A549 (cell line): ENCODE data around the gene DNAJC15. TPM values are rescaled to one million over a fixed set of nuclear protein-coding genes. Genes with fewer than 3 reads are reported as not detected.

Source experiments
- ATAC-seq, 2 experiments: fragments of 200-7000 bp in 1 of 2; fragments of >200 bp in 1 of 2; cut with Nextera tagmentation in 1 of 2; cut with Tn5 transposase in 1 of 2; 3 replicates each; pipeline versions ENCODE4 v1.8.0 to v1.9.1; 2018 to 2020; ENCODE audit warnings: mild to moderate bottlenecking in 1 of 2, moderate library complexity in 1 of 2
- CTCF ChIA-PET: fragments of 300-600 bp; sonication (Branson Sonifier 250); formaldehyde crosslinking; extraction: SDS; loops from one replicate; lab custom pipeline; 2021; ENCODE audit warnings: antibody characterized with exemption, inconsistent platforms; lab: Yijun Ruan, JAX
- POLR2A ChIA-PET: fragments of 350-600 bp; formaldehyde crosslinking; extraction: SDS; loops from one replicate; lab custom pipeline; 2021; ENCODE audit warnings: antibody characterized with exemption, inconsistent platforms; lab: Yijun Ruan, JAX
- DNase-seq, 2 experiments: peaks; one replicate each; pipeline versions ENCODE4 v3.0.0 to v3.0.0-alpha.2; 2011 to 2016; ENCODE audit warnings: low read depth in 1 of 2, low spot score in 1 of 2
- FAIRE-seq: peaks from 2 replicates; lab custom pipeline; 2011; peaks lifted over from hg19 to GRCh38; lab: Jason Lieb, UNC
- H3K27ac ChIP-seq, 2 experiments: fragments of >200 bp; sonication (Bioruptor Twin); formaldehyde crosslinking; 3 replicates each; pipeline ENCODE4 v1.5.1; 2016 to 2017
- H3K4me1 ChIP-seq: fragments of >200 bp; sonication (Bioruptor Twin); formaldehyde crosslinking; 3 replicates; pipeline ENCODE4 v1.6.1; 2016
- H3K4me2 ChIP-seq: fragments of >200 bp; sonication (Bioruptor Twin); formaldehyde crosslinking; 3 replicates; pipeline ENCODE4 v1.6.1; 2016
- H3K4me3 ChIP-seq: fragments of >200 bp; sonication (Bioruptor Twin); formaldehyde crosslinking; 3 replicates; pipeline ENCODE4 v1.5.1; 2016
- H3K9me3 ChIP-seq: fragments of >200 bp; sonication (Bioruptor Twin); formaldehyde crosslinking; 3 replicates; pipeline ENCODE4 v1.6.1; 2016
- ATOH8 ChIP-seq: fragments of 250-450 bp; sonication (Bioruptor Pico); IDR thresholded peaks from 2 replicates; pipeline ENCODE4 v1.5.0; 2020; ENCODE audit warnings: low read depth, mild to moderate bottlenecking, moderate library complexity
- CBX2 ChIP-seq: fragments of 200-600 bp; sonication (generic); IDR thresholded peaks from 2 replicates; pipeline ENCODE4 v1.6.1; 2016; ENCODE audit warnings: low read depth, mild to moderate bottlenecking, borderline replicate concordance
- EHF ChIP-seq: fragments of 250-450 bp; sonication (Bioruptor Pico); IDR thresholded peaks from 2 replicates; pipeline ENCODE4 v1.5.0; 2020; ENCODE audit warnings: mild to moderate bottlenecking
- FOXS1 ChIP-seq: fragments of 250-450 bp; sonication (Bioruptor Pico); IDR thresholded peaks from 2 replicates; pipeline ENCODE4 v1.5.0; 2020; ENCODE audit warnings: mild to moderate bottlenecking, moderate library complexity
- HDAC2 ChIP-seq: fragments of 200-600 bp; sonication (generic); IDR thresholded peaks from 2 replicates; pipeline ENCODE4 v1.6.1; 2016
- HOXB13 ChIP-seq: fragments of 250-450 bp; sonication (Bioruptor Pico); IDR thresholded peaks from 2 replicates; pipeline ENCODE4 v1.5.0; 2020; ENCODE audit warnings: low read depth, mild to moderate bottlenecking, moderate library complexity
- MAFK ChIP-seq: fragments of 450-650 bp; IDR thresholded peaks from 2 replicates; pipeline ENCODE4 v1.6.1; 2014; ENCODE audit not compliant: partially characterized antibody
- NFE2L2 ChIP-seq: fragments of 150-350 bp; conservative IDR thresholded peaks from 2 replicates; pipeline ENCODE4 v1.6.1; 2014; ENCODE audit warnings: low read length
- NPAS2 ChIP-seq: fragments of 250-450 bp; sonication (Bioruptor Pico); IDR thresholded peaks from 2 replicates; pipeline ENCODE4 v1.8.0; 2022; ENCODE audit warnings: mild to moderate bottlenecking, moderate library complexity, borderline replicate concordance
- PBX3 ChIP-seq: IDR thresholded peaks from 2 replicates; pipeline ENCODE4 v1.6.1; 2012
- PHF8 ChIP-seq: fragments of 200-600 bp; sonication (generic); IDR thresholded peaks from 2 replicates; pipeline ENCODE4 v1.6.1; 2016; ENCODE audit warnings: low read depth, mild to moderate bottlenecking, antibody characterized with exemption, moderate library complexity, borderline replicate concordance
- RAD21 ChIP-seq, 2 experiments: fragments of >200 bp in 1 of 2; sonication (Bioruptor Twin) in 1 of 2; formaldehyde crosslinking in 1 of 2; IDR thresholded peaks in 1 of 2; conservative IDR thresholded peaks in 1 of 2; 2 replicates in 1 of 2; 3 replicates in 1 of 2; pipeline ENCODE4 v1.6.1; 2012 to 2018; ENCODE audit warnings: inconsistent platforms in 1 of 2
- RARB ChIP-seq: fragments of 250-450 bp; sonication (Bioruptor Pico); IDR thresholded peaks from 2 replicates; pipeline ENCODE4 v1.8.0; 2021; ENCODE audit warnings: mild to moderate bottlenecking, moderate library complexity
- REST ChIP-seq: fragments of 200-600 bp; sonication (generic); IDR thresholded peaks from 2 replicates; pipeline ENCODE4 v1.6.1; 2016; ENCODE audit warnings: antibody characterized with exemption, mild to moderate bottlenecking, moderate library complexity
- RFX5 ChIP-seq: fragments of 450-650 bp; IDR thresholded peaks from 2 replicates; pipeline ENCODE4 v1.7.1; 2014; ENCODE audit warnings: antibody characterized with exemption, mild to moderate bottlenecking, moderate library complexity
- ZC3H11A ChIP-seq: fragments of 450-650 bp; IDR thresholded peaks from 2 replicates; pipeline ENCODE4 v1.6.1; 2014; ENCODE audit warnings: antibody characterized with exemption, mild to moderate bottlenecking
- ZSCAN20 ChIP-seq: fragments of 250-450 bp; sonication (Bioruptor Pico); IDR thresholded peaks from 2 replicates; pipeline ENCODE4 v1.8.0; 2022; ENCODE audit warnings: mild to moderate bottlenecking, moderate library complexity
- WGBS: methylation state at CpG from one replicate; pipeline ENCODE4 v1.1.6; 2017; ENCODE audit errors: missing lambda C conversion rate; 5-methylcytosine and 5-hydroxymethylcytosine counted together
- polyA plus RNA-seq, 4 experiments: library from polyadenylated mRNA; depleted of rRNA in 3 of 4; stranded (reverse); fragments of >200 nt; fragmentation: RNase III in 1 of 4; extraction: RNeasy Plus Mini Kit Qiagen cat#74134 plus additional on column Dnase treatment in 1 of 4; gene quantifications; 2 replicates in 3 of 4; 3 replicates in 1 of 4; pipeline ENCODE4 v1.2.3, GENCODE V29; 2011 to 2017
- TF ChIP-seq, protein P1 (sequence below): IDR thresholded peaks from 2 replicates; pipeline ENCODE4 v1.6.1; 2012

DNAJC15 gene
- polyA plus RNA-seq, 2 of the 4 experiments (the other 2 are of a cell fraction) = 0.03 to 0.05 TPM

GRCh38 chr13:43089912-43090498 is 66.6 kb downstream of the DNAJC15 start:
- ChIA-PET POLR2A (no interaction called here), CTCF (interaction anchor here (1.0 kb wide), 1 partner anchor 698 kb away, joined by 3 read pairs; no protein-coding TSS in a partner anchor)
- no peak overlapping the region for H3K27ac ChIP-seq
- ATAC-seq = no peak
- no peak for TF ChIP-seq RARB (CRISPR knock-in tag)
- TF ChIP-seq RAD21 (conservative IDR thresholded peaks at IDR 0.05 in 1 of 2, IDR thresholded peaks at IDR 0.05 in 1 of 2) = no peak
- TF ChIP-seq CBX2 = no peak
- TF ChIP-seq PBX3 = no peak
- H3K4me2 ChIP-seq = no peak overlapping the region
- no peaks in the 10 kb centered on the region for H3K9me3 ChIP-seq
- 88% methylated on average over 1 of the region's 1 CpG for WGBS
- DNase-seq = no peak
- no peaks in the 10 kb centered on the region for H3K4me1 ChIP-seq
- H3K4me3 ChIP-seq = no peak overlapping the region
- FAIRE-seq = no peak

- no peak overlapping the region for H3K4me2 ChIP-seq
- no peak overlapping the region for H3K4me3 ChIP-seq
- DNase-seq = no peak
- no peak for ATAC-seq
- no peaks in the 10 kb centered on the region for H3K4me1 ChIP-seq
- H3K9me3 ChIP-seq = no peaks in the 10 kb centered on the region
- no peak for FAIRE-seq
- TF ChIP-seq NFE2L2 (no peak), ZC3H11A (no peak), HOXB13 (CRISPR knock-in tag) (no peak)
- no peak overlapping the region for H3K27ac ChIP-seq
- ChIA-PET CTCF (interaction anchor here (1.4 kb wide), 1 partner anchor 9 kb away, joined by 5 read pairs; no protein-coding TSS in a partner anchor), POLR2A (no interaction called here)
- 78% methylated on average over 1 of the region's 1 CpG for WGBS
These were observed 71.5 kb downstream of the DNAJC15 start for GRCh38 chr13:43094901-43095300.

DNA sequence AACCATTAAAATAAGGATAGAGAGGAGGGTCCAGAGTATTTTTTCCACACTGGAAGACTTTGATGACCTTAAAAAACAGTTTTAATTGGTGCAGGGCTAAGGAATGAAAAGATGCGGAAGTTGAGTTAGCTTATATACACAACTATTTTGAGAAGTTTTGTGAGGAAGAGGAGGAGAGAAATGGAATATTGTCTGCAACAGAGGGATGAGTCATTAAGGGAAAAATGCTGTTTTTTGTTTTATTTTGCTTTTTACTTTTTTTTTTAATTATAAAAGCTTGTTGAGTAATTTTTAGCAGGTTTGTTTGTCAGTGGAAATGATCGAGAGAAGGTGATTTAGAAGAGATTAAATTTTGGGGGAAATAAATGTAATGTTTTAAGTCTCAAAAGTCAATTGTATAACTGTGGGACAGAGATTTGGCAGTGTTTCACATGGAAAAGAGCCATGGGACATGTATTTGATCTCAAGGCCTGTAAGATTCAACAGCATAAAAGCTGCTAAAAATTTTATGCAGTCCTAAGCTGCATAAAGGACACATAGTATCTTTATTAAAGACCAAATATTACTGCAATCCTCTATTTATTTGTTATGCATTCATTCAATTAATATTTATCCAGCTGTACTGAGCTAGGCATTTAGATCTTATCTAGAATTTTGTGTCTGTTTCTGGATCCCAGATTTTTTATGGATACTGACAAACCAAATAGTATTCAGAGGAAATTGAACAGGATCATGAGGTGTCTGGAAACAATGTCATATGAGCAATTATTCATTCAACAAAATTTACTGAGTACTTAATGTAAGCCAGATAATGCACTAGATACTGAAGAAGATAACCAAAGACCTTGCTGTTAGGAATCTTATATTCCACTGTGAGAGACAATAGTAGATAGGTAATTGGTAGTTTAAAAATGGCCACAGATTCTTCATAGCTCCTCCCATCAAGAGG is 72.7 kb downstream of the DNAJC15 start:
- Histone ChIP-seq H3K27ac (no peak overlapping the region), H3K4me3 (no peak overlapping the region), H3K9me3 (no peaks in the 10 kb centered on the region), H3K4me1 (no peaks in the 10 kb centered on the region), H3K4me2 (no peak overlapping the region)
- ChIA-PET POLR2A (no interaction called here), CTCF (interaction anchor here (1.0 kb wide), 1 partner anchor 708 kb away, joined by 3 read pairs; no protein-coding TSS in a partner anchor)
- WGBS = 92% methylated on average over 2 of the region's 2 CpGs
- no peak for DNase-seq
- TF ChIP-seq, protein P1, sequence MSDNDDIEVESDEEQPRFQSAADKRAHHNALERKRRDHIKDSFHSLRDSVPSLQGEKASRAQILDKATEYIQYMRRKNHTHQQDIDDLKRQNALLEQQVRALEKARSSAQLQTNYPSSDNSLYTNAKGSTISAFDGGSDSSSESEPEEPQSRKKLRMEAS = no peak
- TF ChIP-seq FOXS1 (CRISPR knock-in tag) = no peak
- no peak for TF ChIP-seq RAD21 (conservative IDR thresholded peaks at IDR 0.05 in 1 of 2, IDR thresholded peaks at IDR 0.05 in 1 of 2)
- TF ChIP-seq RFX5 = no peak
- TF ChIP-seq REST = no peak
- no peak for TF ChIP-seq HOXB13 (CRISPR knock-in tag)
- TF ChIP-seq EHF (CRISPR knock-in tag) = no peak
- no peak for TF ChIP-seq ZSCAN20
- TF ChIP-seq MAFK = no peak
- TF ChIP-seq ATOH8 (CRISPR knock-in tag) = no peak
- TF ChIP-seq PHF8 = no peak
- TF ChIP-seq HDAC2 = no peak
- TF ChIP-seq NPAS2 (CRISPR knock-in tag) = no peak
- no peak for FAIRE-seq
- ATAC-seq = no peak
